Thyroid gland (tissue), 4 donors: Measurements from ENCODE around the gene ALG8.

ENCODE experiments used
- CTCF ChIP-seq, 6 experiments: fragments of 200-600 bp in 3 of 6; fragments of 450-650 bp in 3 of 6; sonication (generic) in 3 of 6; IDR thresholded peaks; one replicate each; pipeline ENCODE4 v1.5.1; 2016 to 2019; ENCODE audit warnings: antibody characterized with exemption in 6 of 6, mild to moderate bottlenecking in 2 of 6, inconsistent platforms in 1 of 6, moderate library complexity in 1 of 6
- POLR2A ChIP-seq, 2 donors: fragments of 450-650 bp; IDR thresholded peaks; one replicate each; pipeline ENCODE4 v1.6.1; 2017; ENCODE audit warnings: antibody characterized with exemption in 2 of 2, mild to moderate bottlenecking in 2 of 2, moderate library complexity in 1 of 2

- no peak for TF ChIP-seq POLR2A (IDR thresholded peaks at IDR 0.05)
- TF ChIP-seq CTCF (IDR thresholded peaks at IDR 0.05) = no peak
Observed at GRCh38 chr11:78181185-78181584, 41.8 kb upstream of the ALG8 start.
